ENCODE measurements around the gene HDGFL1.

The HDGFL1 gene

DNA sequence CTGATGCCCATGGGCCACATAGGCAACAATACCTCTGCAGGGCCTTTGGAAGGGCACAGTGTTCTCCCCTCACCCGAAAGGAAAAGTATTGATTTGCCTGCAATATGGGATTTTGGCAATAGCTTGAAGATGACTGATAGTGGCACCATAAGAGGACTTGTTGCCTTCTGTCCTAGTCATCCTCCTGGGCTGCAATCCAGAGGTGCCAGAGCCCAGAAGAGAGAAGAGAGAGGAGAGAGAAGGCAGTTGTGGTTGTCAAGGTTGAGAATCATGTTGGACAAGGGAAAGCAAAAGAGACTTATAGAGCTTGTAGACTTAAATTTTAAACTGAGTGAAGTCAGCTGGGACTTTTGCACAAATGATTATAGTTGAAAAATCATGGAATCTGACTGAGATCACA lies 14.6 kb downstream of the HDGFL1 start:
- no peak for DNase-seq (ENCODE audit: extremely low spot score)
- CTCF ChIA-PET, result no interaction called here
- TF ChIP-seq FOXA1 (IDR thresholded peaks at IDR 0.05) (no peak), L3MBTL2 (conservative IDR thresholded peaks at IDR 0.05) (no peak)
- TF ChIP-seq, protein P1, sequence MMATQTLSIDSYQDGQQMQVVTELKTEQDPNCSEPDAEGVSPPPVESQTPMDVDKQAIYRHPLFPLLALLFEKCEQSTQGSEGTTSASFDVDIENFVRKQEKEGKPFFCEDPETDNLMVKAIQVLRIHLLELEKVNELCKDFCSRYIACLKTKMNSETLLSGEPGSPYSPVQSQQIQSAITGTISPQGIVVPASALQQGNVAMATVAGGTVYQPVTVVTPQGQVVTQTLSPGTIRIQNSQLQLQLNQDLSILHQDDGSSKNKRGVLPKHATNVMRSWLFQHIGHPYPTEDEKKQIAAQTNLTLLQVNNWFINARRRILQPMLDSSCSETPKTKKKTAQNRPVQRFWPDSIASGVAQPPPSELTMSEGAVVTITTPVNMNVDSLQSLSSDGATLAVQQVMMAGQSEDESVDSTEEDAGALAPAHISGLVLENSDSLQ (IDR thresholded peaks at IDR 0.05), result no peak
- POLR2A ChIA-PET, result no interaction called here

DNA sequence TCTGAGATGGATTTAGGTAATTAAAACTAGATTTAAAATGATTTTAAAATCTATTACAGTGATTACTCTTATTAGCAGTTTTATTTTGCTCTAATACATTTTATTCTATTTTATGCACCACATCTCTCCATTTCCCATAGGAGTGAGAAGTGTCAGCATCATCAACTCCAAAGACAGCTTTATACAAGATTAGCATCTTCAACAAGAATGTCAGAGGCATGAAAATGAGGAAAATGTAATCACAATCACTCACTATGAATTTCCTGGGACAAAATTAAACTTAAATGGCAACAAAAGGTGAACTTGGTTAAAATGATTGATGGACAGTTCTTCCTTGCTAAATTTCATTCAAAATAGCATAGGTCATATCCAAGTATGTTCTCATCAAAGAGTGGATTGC lies 19.8 kb downstream of the HDGFL1 start:
- POLR2A ChIA-PET, result no interaction called here
- DNase-seq (ENCODE audit: extremely low spot score), result no peak
- no peak for TF ChIP-seq SUZ12 (IDR thresholded peaks at IDR 0.05)
- no peak for TF ChIP-seq FOXM1 (IDR thresholded peaks at IDR 0.05; ENCODE audit: borderline replicate concordance)
- TF ChIP-seq ARNT (IDR thresholded peaks at IDR 0.05), result no peak
- TF ChIP-seq LEF1 (IDR thresholded peaks at IDR 0.05; ENCODE audit: borderline replicate concordance), result no peak
- TF ChIP-seq ZNF384 (IDR thresholded peaks at IDR 0.05), result no peak
- TF ChIP-seq TARDBP (IDR thresholded peaks at IDR 0.05), result no peak
- CTCF ChIA-PET, result no interaction called here

DNA sequence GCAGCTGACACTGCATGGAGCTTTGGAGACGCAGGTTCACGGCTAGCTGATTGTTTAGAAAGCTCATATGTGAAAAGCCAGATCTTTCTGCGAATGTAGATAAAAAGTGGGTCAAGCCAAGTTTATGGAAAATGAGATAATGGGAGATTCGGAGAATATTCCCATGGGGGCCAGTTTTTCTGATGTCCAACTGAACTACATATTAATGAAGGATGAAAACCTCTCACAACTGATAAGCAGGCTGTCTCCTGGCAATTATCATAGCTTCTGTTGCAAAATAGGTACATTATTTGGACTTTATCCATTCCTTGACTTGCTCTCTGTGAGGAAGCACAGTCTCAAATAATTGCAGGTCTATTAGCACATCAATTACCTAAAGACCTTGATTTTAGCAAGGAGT lies 21.1 kb downstream of the HDGFL1 start:
- ChIA-PET POLR2A (no interaction called here), CTCF (no interaction called here)
- TF ChIP-seq FOXM1 (IDR thresholded peaks at IDR 0.05; ENCODE audit: borderline replicate concordance), result no peak
- TF ChIP-seq ZNF384 (IDR thresholded peaks at IDR 0.05), result no peak
- no peak for TF ChIP-seq ELF4 (IDR thresholded peaks at IDR 0.05)
- TF ChIP-seq FOXA1 (IDR thresholded peaks at IDR 0.05), result no peak
- DNase-seq (ENCODE audit: extremely low spot score), result no peak

DNA sequence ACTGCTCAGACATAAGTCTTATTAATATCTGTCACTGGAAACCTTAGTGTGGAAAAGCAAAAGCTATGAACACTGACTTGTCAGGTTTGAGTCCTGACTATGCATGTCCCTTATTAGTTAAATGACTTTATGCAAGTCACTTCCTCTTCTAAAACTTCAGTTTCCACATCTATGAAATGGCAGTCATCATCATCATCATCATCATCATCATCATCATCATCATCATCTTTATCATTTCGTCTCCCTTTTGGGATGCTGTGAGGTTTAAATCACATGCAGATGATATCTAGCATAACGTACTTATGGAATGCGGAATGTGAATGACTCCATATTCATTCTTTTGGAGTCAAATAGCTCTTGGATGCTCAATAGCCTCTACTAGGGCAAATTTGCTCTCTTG lies 24.5 kb downstream of the HDGFL1 start:
- CTCF ChIA-PET, result no interaction called here
- TF ChIP-seq ELF4 (IDR thresholded peaks at IDR 0.05), result no peak
- TF ChIP-seq SUZ12 (IDR thresholded peaks at IDR 0.05), result no peak
- no peak for TF ChIP-seq FOXM1 (IDR thresholded peaks at IDR 0.05; ENCODE audit: borderline replicate concordance)
- TF ChIP-seq ARNT (IDR thresholded peaks at IDR 0.05), result no peak
- no peak for TF ChIP-seq FOXA1 (IDR thresholded peaks at IDR 0.05)
- no peak for TF ChIP-seq HDGF (IDR thresholded peaks at IDR 0.05; ENCODE audit: borderline replicate concordance)
- TF ChIP-seq SP1 (IDR thresholded peaks at IDR 0.05), result no peak
- no peak for TF ChIP-seq FOXK2 (IDR thresholded peaks at IDR 0.05)
- no peak for TF ChIP-seq TARDBP (IDR thresholded peaks at IDR 0.05)
- no peak for TF ChIP-seq CTBP1 (IDR thresholded peaks at IDR 0.05; ENCODE audit: borderline replicate concordance)
- TF ChIP-seq, protein P1 (IDR thresholded peaks at IDR 0.05), result no peak
- TF ChIP-seq ZNF384 (IDR thresholded peaks at IDR 0.05), result no peak
- TF ChIP-seq NFRKB (IDR thresholded peaks at IDR 0.05), result no peak
- no peak for TF ChIP-seq BHLHE40 (IDR thresholded peaks at IDR 0.05; ENCODE audit: borderline replicate concordance)
- TF ChIP-seq L3MBTL2 (conservative IDR thresholded peaks at IDR 0.05), result no peak
- TF ChIP-seq LEF1 (IDR thresholded peaks at IDR 0.05; ENCODE audit: borderline replicate concordance), result no peak
- POLR2A ChIA-PET, result no interaction called here
- DNase-seq (ENCODE audit: extremely low spot score), result no peak

DNA sequence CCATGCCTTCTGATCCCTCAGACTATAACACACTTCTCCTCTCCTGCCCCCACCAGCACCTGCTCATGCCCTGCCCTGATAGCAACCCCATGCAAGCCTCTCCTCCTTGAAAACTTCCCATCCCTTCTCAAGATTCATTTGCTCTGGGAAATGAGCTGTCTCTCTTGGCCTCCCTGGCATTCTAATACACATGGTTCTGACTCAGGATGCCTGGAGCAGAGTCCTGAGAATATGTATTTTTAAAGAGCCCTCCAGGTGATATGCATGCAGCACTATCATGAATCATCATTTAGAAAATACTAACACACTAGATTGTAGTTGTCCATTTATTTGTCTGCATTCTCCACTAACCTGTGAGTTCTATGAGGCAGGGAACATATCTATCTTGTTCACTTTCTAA lies 26.6 kb downstream of the HDGFL1 start:
- POLR2A ChIA-PET, result no interaction called here
- DNase-seq (ENCODE audit: extremely low spot score), result no peak
- CTCF ChIA-PET, result no interaction called here
- TF ChIP-seq FOXM1 (IDR thresholded peaks at IDR 0.05; ENCODE audit: borderline replicate concordance), result no peak
- no peak for TF ChIP-seq SUZ12 (IDR thresholded peaks at IDR 0.05)
- no peak for TF ChIP-seq ARNT (IDR thresholded peaks at IDR 0.05)
- no peak for TF ChIP-seq CTBP1 (IDR thresholded peaks at IDR 0.05; ENCODE audit: borderline replicate concordance)
- TF ChIP-seq ELF4 (IDR thresholded peaks at IDR 0.05), result no peak
- TF ChIP-seq SP1 (IDR thresholded peaks at IDR 0.05), result no peak
- no peak for TF ChIP-seq L3MBTL2 (conservative IDR thresholded peaks at IDR 0.05)
- TF ChIP-seq, protein P1 (IDR thresholded peaks at IDR 0.05), result no peak
- no peak for TF ChIP-seq ZNF384 (IDR thresholded peaks at IDR 0.05)
- no peak for TF ChIP-seq BHLHE40 (IDR thresholded peaks at IDR 0.05; ENCODE audit: borderline replicate concordance)
- TF ChIP-seq LEF1 (IDR thresholded peaks at IDR 0.05; ENCODE audit: borderline replicate concordance), result no peak
- no peak for TF ChIP-seq TARDBP (IDR thresholded peaks at IDR 0.05)
- TF ChIP-seq HDGF (IDR thresholded peaks at IDR 0.05; ENCODE audit: borderline replicate concordance), result no peak

DNA sequence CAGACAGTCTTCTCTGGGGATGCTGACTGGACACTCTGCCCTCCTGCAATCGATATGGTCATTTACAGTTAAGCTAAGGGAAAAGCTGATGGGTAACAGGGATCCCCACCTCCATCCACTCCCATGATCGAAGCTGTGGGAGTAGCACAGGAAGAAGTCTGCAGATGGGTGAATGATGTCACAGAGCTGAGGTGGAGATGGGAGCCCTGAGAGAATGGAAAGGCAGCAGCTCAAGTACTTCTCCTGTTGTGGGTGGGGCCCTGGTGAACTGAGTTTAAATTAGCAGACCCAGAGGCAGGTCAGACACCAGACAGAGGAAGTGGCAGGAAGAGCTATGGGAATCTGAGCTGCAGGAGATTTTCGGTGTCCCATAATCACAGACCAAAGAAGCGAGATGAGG lies 29.0 kb downstream of the HDGFL1 start:
- TF ChIP-seq ZNF384 (IDR thresholded peaks at IDR 0.05) (no peak), CTBP1 (IDR thresholded peaks at IDR 0.05; ENCODE audit: borderline replicate concordance) (no peak), FOXM1 (IDR thresholded peaks at IDR 0.05; ENCODE audit: borderline replicate concordance) (no peak), ARNT (IDR thresholded peaks at IDR 0.05) (no peak), BHLHE40 (IDR thresholded peaks at IDR 0.05; ENCODE audit: borderline replicate concordance) (no peak), SP1 (IDR thresholded peaks at IDR 0.05) (no peak), HDGF (IDR thresholded peaks at IDR 0.05; ENCODE audit: borderline replicate concordance) (no peak), TARDBP (IDR thresholded peaks at IDR 0.05) (no peak)
- TF ChIP-seq, protein P1 (IDR thresholded peaks at IDR 0.05), result no peak
- ChIA-PET CTCF (no interaction called here), POLR2A (no interaction called here)
- DNase-seq (ENCODE audit: extremely low spot score), result no peak

DNA sequence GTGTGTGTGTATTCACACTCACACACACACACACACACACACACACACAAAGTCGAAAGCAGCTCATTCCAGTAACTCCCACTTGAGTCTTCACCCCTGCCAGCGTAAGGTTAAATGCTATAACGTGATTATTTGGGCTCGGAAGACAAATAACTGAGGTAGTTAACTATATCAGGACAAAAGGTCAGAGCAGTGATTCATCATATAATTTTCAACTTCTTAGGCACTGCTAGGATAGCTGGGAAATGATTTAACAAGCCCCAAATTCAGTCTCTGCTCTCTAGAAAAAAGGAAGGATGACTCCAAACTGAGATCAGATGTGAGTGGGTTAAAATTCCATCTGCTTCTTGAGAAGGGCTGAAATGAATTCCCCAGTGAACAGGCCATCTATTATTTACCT lies 30.7 kb downstream of the HDGFL1 start:
- no peak for DNase-seq (ENCODE audit: extremely low spot score)
- no peak for TF ChIP-seq ELF4 (IDR thresholded peaks at IDR 0.05)
- TF ChIP-seq CTBP1 (IDR thresholded peaks at IDR 0.05; ENCODE audit: borderline replicate concordance), result no peak
- TF ChIP-seq BHLHE40 (IDR thresholded peaks at IDR 0.05; ENCODE audit: borderline replicate concordance), result no peak
- TF ChIP-seq L3MBTL2 (conservative IDR thresholded peaks at IDR 0.05), result no peak
- TF ChIP-seq SUZ12 (IDR thresholded peaks at IDR 0.05), result no peak
- TF ChIP-seq SP1 (IDR thresholded peaks at IDR 0.05), result no peak
- POLR2A ChIA-PET, result no interaction called here
- CTCF ChIA-PET, result no interaction called here

All from HEK293T (cell line).